K562 (cell line): Measurements from ENCODE around the gene RCOR2. TPM values are rescaled to one million over a fixed set of nuclear protein-coding genes. Genes with fewer than 3 reads are reported as not detected.
A peak's percentile ranks its signal among the peaks of the same experiment; 100 is the strongest.

Source experiments
- ELF4 ChIP-seq: fragments of 450-650 bp; formaldehyde crosslinking; IDR thresholded peaks from 2 replicates; pipeline ENCODE4 v1.4.0; 2022; ENCODE audit warnings: missing genetic modification characterization
- ESRRA ChIP-seq: fragments of 450-650 bp; IDR thresholded peaks from 2 replicates; pipeline ENCODE4 v1.6.1; 2014; ENCODE audit warnings: low read depth, mild to moderate bottlenecking, moderate library complexity, borderline replicate concordance
- FIP1L1 ChIP-seq: fragments of 200-400 bp; formaldehyde crosslinking; IDR thresholded peaks from 2 replicates; pipeline ENCODE4 v1.6.1; 2018; ENCODE audit warnings: mild to moderate bottlenecking, low read depth, low read length; ENCODE audit not compliant: poor library complexity, severe bottlenecking
- HDAC1 ChIP-seq, 2 experiments: fragments of 450-650 bp; IDR thresholded peaks; 2 replicates each; pipeline ENCODE4 v1.6.1; 2016 to 2017; ENCODE audit warnings: inconsistent platforms in 1 of 2, mild to moderate bottlenecking in 1 of 2, moderate library complexity in 1 of 2
- L3MBTL2 ChIP-seq: fragments of 450-650 bp; IDR thresholded peaks from 2 replicates; pipeline ENCODE4 v1.6.1; 2016; ENCODE audit warnings: mild to moderate bottlenecking, moderate library complexity
- MXI1 ChIP-seq: IDR thresholded peaks from 2 replicates; pipeline ENCODE4 v1.6.1; 2011; ENCODE audit warnings: low read depth, mild to moderate bottlenecking, improper control_type of control experiment, low read length
- POLR2A ChIP-seq: fragments of 450-650 bp; conservative IDR thresholded peaks from 2 replicates; pipeline ENCODE4 v1.6.1; 2016
- RAD51 ChIP-seq: fragments of 450-650 bp; IDR thresholded peaks from 2 replicates; pipeline ENCODE4 v1.7.1; 2016; ENCODE audit warnings: low read depth, mild to moderate bottlenecking, borderline replicate concordance
- SUPT5H ChIP-seq: fragments of 450-650 bp; IDR thresholded peaks from 2 replicates; pipeline ENCODE4 v1.6.1; 2016
- ZEB2 ChIP-seq: fragments of 450-650 bp; IDR thresholded peaks from 2 replicates; pipeline ENCODE4 v1.6.1; 2016
- ZKSCAN1 ChIP-seq: fragments of 150-350 bp; IDR thresholded peaks from 2 replicates; pipeline ENCODE4 v1.6.1; 2016; ENCODE audit warnings: low read depth, low read length
- polyA plus RNA-seq, 8 experiments: library from polyadenylated mRNA; depleted of rRNA in 4 of 8; stranded (reverse) in 5 of 8; unstranded in 3 of 8; fragments of >200 nt; fragmentation: Nextera tagmentation in 2 of 8; fragmentation: Illumina TruSeq in 1 of 8; extraction: Ambion mirVana in 2 of 8; extraction: Trizol in 1 of 8; gene quantifications; 2 replicates each; pipeline versions ENCODE4 v1.2.1 to v1.2.3, GENCODE V29; 2011 to 2014; ENCODE audit warnings: inconsistent platforms in 1 of 8, missing spikeins in 1 of 8
- total RNA-seq, 7 experiments: library from RNA; depleted of rRNA in 6 of 7; stranded (reverse); fragments of >200 nt in 6 of 7; fragmentation: Illumina TruSeq in 2 of 7; extraction: Trizol in 2 of 7; gene quantifications; 2 replicates each; pipeline versions ENCODE4 v1.2.1 to v1.2.3, GENCODE V29; 2011 to 2021; ENCODE audit warnings: low replicate concordance in 1 of 7
- TF ChIP-seq, protein P1 (sequence below): fragments of 250-450 bp; sonication (Bioruptor Pico); IDR thresholded peaks from 2 replicates; pipeline ENCODE4 v1.4.0; 2020
- TF ChIP-seq, protein P2 (sequence below), 3 experiments: fragments of 200-800 bp in 1 of 3; sonication (Bioruptor generic) in 1 of 3; sonication (generic) in 1 of 3; formaldehyde crosslinking in 1 of 3; IDR thresholded peaks; 2 replicates each; pipeline versions ENCODE4 v1.6.1 to v1.8.0; 2016 to 2022; ENCODE audit warnings: mild to moderate bottlenecking in 2 of 3, missing compliant biosample characterization in 2 of 3, missing genetic modification characterization in 2 of 3, missing genetic modification reagents in 1 of 3
- TF ChIP-seq, protein P3 (sequence below): fragments of 450-650 bp; IDR thresholded peaks from 2 replicates; pipeline ENCODE4 v1.6.1; 2016; ENCODE audit warnings: mild to moderate bottlenecking
- TF ChIP-seq, protein P4 (sequence below): sonication (generic); formaldehyde crosslinking; IDR thresholded peaks from 2 replicates; pipeline ENCODE4 v1.8.0; 2022; ENCODE audit warnings: mild to moderate bottlenecking, missing genetic modification reagents
- TF ChIP-seq, protein P5 (sequence below): fragments of 450-650 bp; IDR thresholded peaks from 2 replicates; pipeline ENCODE4 v1.6.1; 2014; ENCODE audit warnings: low read depth, mild to moderate bottlenecking, moderate library complexity, borderline replicate concordance

Gene RCOR2
- total and polyA plus RNA-seq, 9 of the 15 experiments (the other 6 are each of a cell fraction or from before 2014, with no cell fraction given) = 0.04 to 6.5 (median 2.5) TPM; not detected in 1

DNA sequence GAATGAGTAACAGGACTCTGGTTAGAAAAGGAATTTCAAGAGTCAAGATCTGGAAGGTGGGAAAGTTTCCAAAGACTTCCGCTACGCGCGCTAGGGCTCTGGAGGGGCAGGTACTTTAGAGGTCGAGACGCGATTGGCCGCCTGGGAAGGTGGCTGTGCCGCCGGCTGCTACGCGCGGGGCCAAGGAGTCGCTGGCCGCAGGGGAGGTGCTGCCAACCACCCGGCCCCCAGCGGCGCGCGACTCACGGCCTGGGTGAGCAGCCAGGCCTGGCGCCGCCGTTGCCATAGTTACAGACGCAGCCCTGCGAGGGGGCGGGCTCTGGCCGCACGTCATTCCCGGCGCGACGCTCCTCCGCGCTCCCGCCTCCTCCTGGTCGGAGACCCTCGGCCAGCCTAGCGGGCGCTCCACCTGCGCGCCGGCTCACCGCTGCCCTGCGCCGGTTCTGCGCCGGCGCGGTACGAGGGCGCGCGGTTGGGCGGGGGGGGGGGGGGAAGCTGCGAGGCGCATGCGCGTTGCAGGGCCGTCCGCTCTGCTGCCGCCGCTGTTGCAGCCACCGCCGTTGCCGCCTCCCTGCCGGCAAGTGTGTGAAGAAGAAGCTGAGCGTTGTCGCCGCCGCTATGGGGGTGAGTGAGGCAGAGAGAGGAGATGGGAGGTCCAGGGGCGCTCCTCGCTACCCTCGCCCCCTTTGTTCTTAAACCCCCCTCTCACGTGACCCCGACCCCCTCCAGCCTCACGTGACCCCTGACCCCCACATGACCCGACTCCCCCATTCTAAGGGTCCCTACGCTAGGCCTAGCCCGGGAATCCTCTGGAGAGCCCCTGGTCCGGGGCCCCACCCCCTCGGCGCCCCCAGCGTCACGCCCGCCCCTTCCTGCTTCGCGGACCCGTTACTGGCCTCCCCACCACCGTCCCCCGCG is 21.8 kb upstream of the RCOR2 start, which contains the start of gene NAA40 (continued):
- TF ChIP-seq SUPT5H (peak; percentile 11; the same call in 1 of the 2 replicates), HDAC1 (IDR thresholded peaks at IDR 0.05) (peak in 1 of 2 experiments; percentile 97; a peak in 2 of 4 replicates), RAD51 (peak; percentile 92), L3MBTL2 (peak; percentile 78), ELF4 (CRISPR knock-in tag) (no peak), ZEB2 (peak; percentile 52; the same call in 1 of the 2 replicates), ZKSCAN1 (peak; percentile 74; the same call in 1 of the 2 replicates), FIP1L1 (peak; percentile 21), ESRRA (peak; percentile 55; the same call in 1 of the 2 replicates), MXI1 (peak; percentile 88), POLR2A (peak; percentile 57)
- TF ChIP-seq, protein P1, sequence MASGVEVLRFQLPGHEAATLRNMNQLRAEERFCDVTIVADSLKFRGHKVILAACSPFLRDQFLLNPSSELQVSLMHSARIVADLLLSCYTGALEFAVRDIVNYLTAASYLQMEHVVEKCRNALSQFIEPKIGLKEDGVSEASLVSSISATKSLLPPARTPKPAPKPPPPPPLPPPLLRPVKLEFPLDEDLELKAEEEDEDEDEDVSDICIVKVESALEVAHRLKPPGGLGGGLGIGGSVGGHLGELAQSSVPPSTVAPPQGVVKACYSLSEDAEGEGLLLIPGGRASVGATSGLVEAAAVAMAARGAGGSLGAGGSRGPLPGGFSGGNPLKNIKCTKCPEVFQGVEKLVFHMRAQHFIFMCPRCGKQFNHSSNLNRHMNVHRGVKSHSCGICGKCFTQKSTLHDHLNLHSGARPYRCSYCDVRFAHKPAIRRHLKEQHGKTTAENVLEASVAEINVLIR (CRISPR knock-in tag) = peak; percentile 96
- TF ChIP-seq, protein P2, sequence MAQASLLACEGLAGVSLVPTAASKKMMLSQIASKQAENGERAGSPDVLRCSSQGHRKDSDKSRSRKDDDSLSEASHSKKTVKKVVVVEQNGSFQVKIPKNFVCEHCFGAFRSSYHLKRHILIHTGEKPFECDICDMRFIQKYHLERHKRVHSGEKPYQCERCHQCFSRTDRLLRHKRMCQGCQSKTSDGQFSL (CRISPR knock-in tag; IDR thresholded peaks at IDR 0.05) = peak; percentile 92
- TF ChIP-seq, protein P2 (tag; IDR thresholded peaks at IDR 0.05) = peak in 1 of 2 experiments; percentile 97; a peak in 2 of 4 replicates
- TF ChIP-seq, protein P3, sequence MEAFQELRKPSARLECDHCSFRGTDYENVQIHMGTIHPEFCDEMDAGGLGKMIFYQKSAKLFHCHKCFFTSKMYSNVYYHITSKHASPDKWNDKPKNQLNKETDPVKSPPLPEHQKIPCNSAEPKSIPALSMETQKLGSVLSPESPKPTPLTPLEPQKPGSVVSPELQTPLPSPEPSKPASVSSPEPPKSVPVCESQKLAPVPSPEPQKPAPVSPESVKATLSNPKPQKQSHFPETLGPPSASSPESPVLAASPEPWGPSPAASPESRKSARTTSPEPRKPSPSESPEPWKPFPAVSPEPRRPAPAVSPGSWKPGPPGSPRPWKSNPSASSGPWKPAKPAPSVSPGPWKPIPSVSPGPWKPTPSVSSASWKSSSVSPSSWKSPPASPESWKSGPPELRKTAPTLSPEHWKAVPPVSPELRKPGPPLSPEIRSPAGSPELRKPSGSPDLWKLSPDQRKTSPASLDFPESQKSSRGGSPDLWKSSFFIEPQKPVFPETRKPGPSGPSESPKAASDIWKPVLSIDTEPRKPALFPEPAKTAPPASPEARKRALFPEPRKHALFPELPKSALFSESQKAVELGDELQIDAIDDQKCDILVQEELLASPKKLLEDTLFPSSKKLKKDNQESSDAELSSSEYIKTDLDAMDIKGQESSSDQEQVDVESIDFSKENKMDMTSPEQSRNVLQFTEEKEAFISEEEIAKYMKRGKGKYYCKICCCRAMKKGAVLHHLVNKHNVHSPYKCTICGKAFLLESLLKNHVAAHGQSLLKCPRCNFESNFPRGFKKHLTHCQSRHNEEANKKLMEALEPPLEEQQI = no peak
- TF ChIP-seq, protein P4, sequence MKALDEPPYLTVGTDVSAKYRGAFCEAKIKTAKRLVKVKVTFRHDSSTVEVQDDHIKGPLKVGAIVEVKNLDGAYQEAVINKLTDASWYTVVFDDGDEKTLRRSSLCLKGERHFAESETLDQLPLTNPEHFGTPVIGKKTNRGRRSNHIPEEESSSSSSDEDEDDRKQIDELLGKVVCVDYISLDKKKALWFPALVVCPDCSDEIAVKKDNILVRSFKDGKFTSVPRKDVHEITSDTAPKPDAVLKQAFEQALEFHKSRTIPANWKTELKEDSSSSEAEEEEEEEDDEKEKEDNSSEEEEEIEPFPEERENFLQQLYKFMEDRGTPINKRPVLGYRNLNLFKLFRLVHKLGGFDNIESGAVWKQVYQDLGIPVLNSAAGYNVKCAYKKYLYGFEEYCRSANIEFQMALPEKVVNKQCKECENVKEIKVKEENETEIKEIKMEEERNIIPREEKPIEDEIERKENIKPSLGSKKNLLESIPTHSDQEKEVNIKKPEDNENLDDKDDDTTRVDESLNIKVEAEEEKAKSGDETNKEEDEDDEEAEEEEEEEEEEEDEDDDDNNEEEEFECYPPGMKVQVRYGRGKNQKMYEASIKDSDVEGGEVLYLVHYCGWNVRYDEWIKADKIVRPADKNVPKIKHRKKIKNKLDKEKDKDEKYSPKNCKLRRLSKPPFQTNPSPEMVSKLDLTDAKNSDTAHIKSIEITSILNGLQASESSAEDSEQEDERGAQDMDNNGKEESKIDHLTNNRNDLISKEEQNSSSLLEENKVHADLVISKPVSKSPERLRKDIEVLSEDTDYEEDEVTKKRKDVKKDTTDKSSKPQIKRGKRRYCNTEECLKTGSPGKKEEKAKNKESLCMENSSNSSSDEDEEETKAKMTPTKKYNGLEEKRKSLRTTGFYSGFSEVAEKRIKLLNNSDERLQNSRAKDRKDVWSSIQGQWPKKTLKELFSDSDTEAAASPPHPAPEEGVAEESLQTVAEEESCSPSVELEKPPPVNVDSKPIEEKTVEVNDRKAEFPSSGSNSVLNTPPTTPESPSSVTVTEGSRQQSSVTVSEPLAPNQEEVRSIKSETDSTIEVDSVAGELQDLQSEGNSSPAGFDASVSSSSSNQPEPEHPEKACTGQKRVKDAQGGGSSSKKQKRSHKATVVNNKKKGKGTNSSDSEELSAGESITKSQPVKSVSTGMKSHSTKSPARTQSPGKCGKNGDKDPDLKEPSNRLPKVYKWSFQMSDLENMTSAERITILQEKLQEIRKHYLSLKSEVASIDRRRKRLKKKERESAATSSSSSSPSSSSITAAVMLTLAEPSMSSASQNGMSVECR (CRISPR knock-in tag) = peak; percentile 99
- TF ChIP-seq, protein P5, sequence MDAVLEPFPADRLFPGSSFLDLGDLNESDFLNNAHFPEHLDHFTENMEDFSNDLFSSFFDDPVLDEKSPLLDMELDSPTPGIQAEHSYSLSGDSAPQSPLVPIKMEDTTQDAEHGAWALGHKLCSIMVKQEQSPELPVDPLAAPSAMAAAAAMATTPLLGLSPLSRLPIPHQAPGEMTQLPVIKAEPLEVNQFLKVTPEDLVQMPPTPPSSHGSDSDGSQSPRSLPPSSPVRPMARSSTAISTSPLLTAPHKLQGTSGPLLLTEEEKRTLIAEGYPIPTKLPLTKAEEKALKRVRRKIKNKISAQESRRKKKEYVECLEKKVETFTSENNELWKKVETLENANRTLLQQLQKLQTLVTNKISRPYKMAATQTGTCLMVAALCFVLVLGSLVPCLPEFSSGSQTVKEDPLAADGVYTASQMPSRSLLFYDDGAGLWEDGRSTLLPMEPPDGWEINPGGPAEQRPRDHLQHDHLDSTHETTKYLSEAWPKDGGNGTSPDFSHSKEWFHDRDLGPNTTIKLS = 0 out of 2 replicates have a peak, but pooled peaks have one; percentile 9
